Liver (tissue), 9 donors: ENCODE measurements around the gene GALNT1. TPM values are rescaled to one million over a fixed set of nuclear protein-coding genes. Genes with fewer than 3 reads are reported as not detected.

Experiments
- DNase-seq: peaks from one replicate; pipeline ENCODE4 v3.0.0-alpha.2; 2017; ENCODE audit warnings: low spot score
- H3K27ac ChIP-seq, 2 donors: one replicate each; pipeline ENCODE4 v1.7.0; 2013; ENCODE audit warnings: inconsistent platforms in 2 of 2, low read length in 2 of 2, control low read depth in 1 of 2, low read depth in 1 of 2, mild to moderate bottlenecking in 1 of 2
- H3K27me3 ChIP-seq, 4 donors: one replicate each; pipeline versions ENCODE4 v1.6.1 to v1.7.0; 2013; ENCODE audit warnings: low read length in 3 of 4, inconsistent platforms in 1 of 4, mild to moderate bottlenecking in 1 of 4, moderate library complexity in 1 of 4; ENCODE audit not compliant: control insufficient read depth in 4 of 4, insufficient read depth in 4 of 4
- H3K36me3 ChIP-seq, 4 donors: one replicate each; pipeline versions ENCODE4 v1.6.1 to v1.7.0; 2013; ENCODE audit warnings: low read length in 3 of 4, mild to moderate bottlenecking in 3 of 4, low read depth in 1 of 4, moderate library complexity in 1 of 4; ENCODE audit not compliant: control insufficient read depth in 4 of 4, insufficient read depth in 3 of 4
- H3K4me1 ChIP-seq, 4 donors: one replicate each; pipeline versions ENCODE4 v1.6.1 to v1.7.0; 2013; ENCODE audit warnings: low read length in 3 of 4, mild to moderate bottlenecking in 3 of 4, moderate library complexity in 1 of 4; ENCODE audit not compliant: control insufficient read depth in 4 of 4, insufficient read depth in 4 of 4
- H3K4me3 ChIP-seq, 3 donors: one replicate each; pipeline versions ENCODE4 v1.6.1 to v1.7.0; 2013; ENCODE audit warnings: low read length in 3 of 3, control low read depth in 1 of 3, low read depth in 1 of 3, mild to moderate bottlenecking in 1 of 3
- H3K9ac ChIP-seq, 2 donors: one replicate each; pipeline ENCODE4 v1.7.0; 2013; ENCODE audit warnings: low read length in 2 of 2, mild to moderate bottlenecking in 2 of 2, moderate library complexity in 2 of 2, control low read depth in 1 of 2, low read depth in 1 of 2
- H3K9me3 ChIP-seq, 4 donors: one replicate each; pipeline versions ENCODE4 v1.6.1 to v1.7.0; 2013; ENCODE audit warnings: low read length in 3 of 4; ENCODE audit not compliant: control insufficient read depth in 4 of 4
- EGR1 ChIP-seq, 2 donors: IDR thresholded peaks; 2 replicates each; pipeline ENCODE4 v1.6.1; 2016 to 2018; ENCODE audit warnings: antibody characterized with exemption in 2 of 2, low read depth in 2 of 2
- FOXA1 ChIP-seq: IDR thresholded peaks from 2 replicates; pipeline ENCODE4 v1.6.1; 2016; ENCODE audit warnings: antibody characterized with exemption
- GABPA ChIP-seq, 2 donors: IDR thresholded peaks in 1 of 2; conservative IDR thresholded peaks in 1 of 2; 2 replicates each; pipeline ENCODE4 v1.6.1; 2016; ENCODE audit warnings: antibody characterized with exemption in 2 of 2, mild to moderate bottlenecking in 1 of 2, moderate library complexity in 1 of 2
- HNF4A ChIP-seq, 2 donors: conservative IDR thresholded peaks; 2 replicates each; pipeline ENCODE4 v1.6.1; 2016; ENCODE audit warnings: antibody characterized with exemption in 2 of 2, mild to moderate bottlenecking in 2 of 2
- HNF4G ChIP-seq: IDR thresholded peaks from 2 replicates; pipeline ENCODE4 v1.6.1; 2016; ENCODE audit warnings: antibody characterized with exemption
- JUND ChIP-seq, 2 donors: IDR thresholded peaks; 2 replicates each; pipeline ENCODE4 v1.6.1; 2016; ENCODE audit warnings: antibody characterized with exemption in 2 of 2
- MAX ChIP-seq: IDR thresholded peaks from 2 replicates; pipeline ENCODE4 v1.6.1; 2016; ENCODE audit warnings: antibody characterized with exemption
- RAD21 ChIP-seq, 2 donors: IDR thresholded peaks; 2 replicates each; pipeline ENCODE4 v1.6.1; 2016; ENCODE audit warnings: antibody characterized with exemption in 2 of 2, mild to moderate bottlenecking in 2 of 2
- REST ChIP-seq: IDR thresholded peaks from 2 replicates; pipeline ENCODE4 v1.6.1; 2016; ENCODE audit warnings: antibody characterized with exemption, mild to moderate bottlenecking
- RXRA ChIP-seq, 2 donors: IDR thresholded peaks; 2 replicates each; pipeline ENCODE4 v1.6.1; 2017 to 2018; ENCODE audit warnings: antibody characterized with exemption in 2 of 2, mild to moderate bottlenecking in 1 of 2
- SP1 ChIP-seq: IDR thresholded peaks from 2 replicates; pipeline ENCODE4 v1.6.1; 2018; ENCODE audit warnings: antibody characterized with exemption, mild to moderate bottlenecking
- TAF1 ChIP-seq: conservative IDR thresholded peaks from 2 replicates; pipeline ENCODE4 v1.6.1; 2016; ENCODE audit warnings: antibody characterized with exemption, mild to moderate bottlenecking
- ZBTB33 ChIP-seq: IDR thresholded peaks from 2 replicates; pipeline ENCODE4 v1.6.1; 2016; ENCODE audit warnings: antibody characterized with exemption
- WGBS: extraction: QIAGEN DNeasy Blood & Tissue Kit; methylation state at CpG from one replicate; pipeline ENCODE4 v1.1.7; 2013; 5-methylcytosine and 5-hydroxymethylcytosine counted together
- polyA plus RNA-seq, 2 donors: library from polyadenylated mRNA; stranded (reverse) in 1 of 2; unstranded in 1 of 2; fragments of 200-250 nt in 1 of 2; fragments of >200 nt in 1 of 2; fragmentation: Nextera tagmentation in 1 of 2; extraction: Ambion mirVana in 1 of 2; gene quantifications; one replicate each; pipeline versions ENCODE4 v1.2.1 to v1.2.3, GENCODE V29; 2013 to 2015
- total RNA-seq, 2 donors: library from RNA; depleted of rRNA; stranded (reverse); fragments of >200 nt; gene quantifications; one replicate each; pipeline ENCODE4 v1.2.3, GENCODE V29; 2014
- TF ChIP-seq, protein P1 (sequence below): fragments of 150-350 bp; IDR thresholded peaks from 2 replicates; pipeline ENCODE4 v1.5.1; 2017; ENCODE audit warnings: improper control_type of control experiment, low read depth, low read length; ENCODE audit not compliant: missing input control
- donor health status: healthy.
- donor health status: healthy.
- donor health status: healthy.
- donor health status: healthy.
- donor health status: healthy.

The GALNT1 gene
- total and polyA plus RNA-seq, 4 donors: 13.9 to 42.2 (median 26.5) TPM

- TF ChIP-seq JUND (IDR thresholded peaks at IDR 0.05): no peak
- no peak for TF ChIP-seq GABPA (IDR thresholded peaks at IDR 0.05 in 1 of 2, conservative IDR thresholded peaks at IDR 0.05 in 1 of 2)
- TF ChIP-seq ZBTB33: no peak
- Histone ChIP-seq H3K36me3 (peaks cover 0 to 5% (median 2%) of the 10 kb centered on the region in 4 donors), H3K27me3 (no peaks in the 10 kb centered on the region), H3K4me3 (no peak overlapping the region), H3K27ac (no peak overlapping the region), H3K4me1 (no peaks in the 10 kb centered on the region), H3K9me3 (peaks cover 0 to 2% (median 0%) of the 10 kb centered on the region in 4 donors), H3K9ac (no peak overlapping the region)
- WGBS: over 99% methylated on average over 2 of the region's 2 CpGs
- no peak for DNase-seq
These were observed 133.6 kb downstream of the GALNT1 start for GRCh38 chr18:35715139-35715538.

- H3K36me3 ChIP-seq: peaks cover 0 to 3% (median 2%) of the 10 kb centered on the region in 4 donors
- H3K9ac ChIP-seq: no peak overlapping the region
- 57% methylated on average over 4 of the region's 4 CpGs for WGBS
- H3K27me3 ChIP-seq: no peaks in the 10 kb centered on the region
- H3K4me3 ChIP-seq: no peak overlapping the region
- peaks cover 0 to 2% (median 0%) of the 10 kb centered on the region in 4 donors for H3K9me3 ChIP-seq
- no peak for TF ChIP-seq SP1
- no peaks in the 10 kb centered on the region for H3K4me1 ChIP-seq
- no peak overlapping the region for H3K27ac ChIP-seq
- DNase-seq: no peak
These were observed 134.8 kb downstream of the GALNT1 start for GRCh38 chr18:35716169-35716831.

DNA sequence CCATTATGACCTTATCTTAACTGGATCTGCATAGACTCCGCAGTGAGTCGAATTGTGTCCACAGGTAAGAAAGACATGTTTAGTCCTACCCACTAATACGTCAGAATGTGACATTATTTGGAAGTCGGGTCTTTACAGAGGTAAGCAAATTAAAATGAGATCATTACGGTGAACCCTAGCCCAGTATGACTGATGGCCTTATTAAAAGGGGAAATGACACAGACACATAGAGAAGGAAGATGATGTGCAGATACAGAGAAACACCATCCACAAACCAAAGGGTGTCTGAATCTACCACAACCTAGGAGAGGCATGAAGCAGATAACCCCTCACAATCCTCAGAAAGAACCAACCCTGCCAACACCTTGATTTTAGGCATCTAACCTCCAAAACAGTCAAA is 135.6 kb downstream of the GALNT1 start:
- DNase-seq: no peak
- Histone ChIP-seq H3K9me3 (peaks cover 0 to 3% (median 1%) of the 10 kb centered on the region in 4 donors), H3K36me3 (peaks cover 0 to 3% (median 1%) of the 10 kb centered on the region in 4 donors), H3K27ac (no peak overlapping the region), H3K4me3 (no peak overlapping the region), H3K9ac (no peak overlapping the region), H3K4me1 (no peaks in the 10 kb centered on the region), H3K27me3 (no peaks in the 10 kb centered on the region)
- 94% methylated on average over 5 of the region's 5 CpGs for WGBS
- TF ChIP-seq TAF1: no peak
- TF ChIP-seq HNF4G: no peak
- no peak for TF ChIP-seq ZBTB33
- no peak for TF ChIP-seq MAX
- TF ChIP-seq SP1: no peak
- TF ChIP-seq EGR1 (IDR thresholded peaks at IDR 0.05; ENCODE audit: low read depth in 2 of 2): no peak
- TF ChIP-seq GABPA (IDR thresholded peaks at IDR 0.05 in 1 of 2, conservative IDR thresholded peaks at IDR 0.05 in 1 of 2): no peak
- no peak for TF ChIP-seq HNF4A (conservative IDR thresholded peaks at IDR 0.05)
- TF ChIP-seq FOXA1: no peak
- TF ChIP-seq RAD21 (IDR thresholded peaks at IDR 0.05): no peak
- TF ChIP-seq, protein P1, sequence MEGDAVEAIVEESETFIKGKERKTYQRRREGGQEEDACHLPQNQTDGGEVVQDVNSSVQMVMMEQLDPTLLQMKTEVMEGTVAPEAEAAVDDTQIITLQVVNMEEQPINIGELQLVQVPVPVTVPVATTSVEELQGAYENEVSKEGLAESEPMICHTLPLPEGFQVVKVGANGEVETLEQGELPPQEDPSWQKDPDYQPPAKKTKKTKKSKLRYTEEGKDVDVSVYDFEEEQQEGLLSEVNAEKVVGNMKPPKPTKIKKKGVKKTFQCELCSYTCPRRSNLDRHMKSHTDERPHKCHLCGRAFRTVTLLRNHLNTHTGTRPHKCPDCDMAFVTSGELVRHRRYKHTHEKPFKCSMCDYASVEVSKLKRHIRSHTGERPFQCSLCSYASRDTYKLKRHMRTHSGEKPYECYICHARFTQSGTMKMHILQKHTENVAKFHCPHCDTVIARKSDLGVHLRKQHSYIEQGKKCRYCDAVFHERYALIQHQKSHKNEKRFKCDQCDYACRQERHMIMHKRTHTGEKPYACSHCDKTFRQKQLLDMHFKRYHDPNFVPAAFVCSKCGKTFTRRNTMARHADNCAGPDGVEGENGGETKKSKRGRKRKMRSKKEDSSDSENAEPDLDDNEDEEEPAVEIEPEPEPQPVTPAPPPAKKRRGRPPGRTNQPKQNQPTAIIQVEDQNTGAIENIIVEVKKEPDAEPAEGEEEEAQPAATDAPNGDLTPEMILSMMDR: no peak
- TF ChIP-seq REST: no peak
- no peak for TF ChIP-seq JUND (IDR thresholded peaks at IDR 0.05)
- TF ChIP-seq RXRA (IDR thresholded peaks at IDR 0.05): no peak
